H9 (cell line): ENCODE results near the gene IFNA7. TPM values are rescaled to one million over a fixed set of nuclear protein-coding genes. Genes with fewer than 3 reads are reported as not detected.
A peak's percentile ranks its signal among the peaks of the same experiment; 100 is the strongest.
"Not testable (repeated sequence)": the region's sequence is repeated elsewhere in the genome, so short reads cannot be mapped to it uniquely, and the experiment has no call there.

ENCODE experiments used
- DNase-seq: peaks from one replicate; pipeline ENCODE4 v3.0.0-alpha.2; 2017
- H2AFZ ChIP-seq: one replicate; pipeline ENCODE4 v1.6.1; 2013; ENCODE audit warnings: mild to moderate bottlenecking, low read length, control low read depth, moderate library complexity
- H2AK5ac ChIP-seq: 2 replicates; pipeline ENCODE4 v1.6.1; 2013; ENCODE audit warnings: low read length, control low read depth, mixed read lengths; ENCODE audit not compliant: insufficient read length
- H2BK120ac ChIP-seq: one replicate; pipeline ENCODE4 v1.6.1; 2013; ENCODE audit warnings: low read depth, mild to moderate bottlenecking, low read length, control low read depth, inconsistent platforms; ENCODE audit not compliant: poor library complexity, severe bottlenecking
- H2BK12ac ChIP-seq: 2 replicates; pipeline ENCODE4 v1.6.1; 2013; ENCODE audit warnings: low read length, control low read depth, mixed read lengths, low read depth; ENCODE audit not compliant: insufficient read length
- H2BK15ac ChIP-seq: 2 replicates; pipeline ENCODE4 v1.6.1; 2013; ENCODE audit warnings: low read depth, low read length, control low read depth
- H2BK20ac ChIP-seq: one replicate; pipeline ENCODE4 v1.6.1; 2013; ENCODE audit warnings: low read depth, mild to moderate bottlenecking, low read length, control low read depth, inconsistent platforms; ENCODE audit not compliant: poor library complexity, severe bottlenecking
- H2BK5ac ChIP-seq: 2 replicates; pipeline ENCODE4 v1.6.1; 2013; ENCODE audit warnings: low read length, control low read depth, mixed read lengths; ENCODE audit not compliant: insufficient read length
- H3K14ac ChIP-seq: 2 replicates; pipeline ENCODE4 v1.6.1; 2013; ENCODE audit warnings: low read length, control low read depth; ENCODE audit not compliant: insufficient read depth
- H3K18ac ChIP-seq: 2 replicates; pipeline ENCODE4 v1.6.1; 2013; ENCODE audit warnings: low read depth, mild to moderate bottlenecking, mixed read lengths, low read length, control low read depth; ENCODE audit not compliant: insufficient read length
- H3K23ac ChIP-seq: 2 replicates; pipeline ENCODE4 v1.6.1; 2013; ENCODE audit warnings: low read length, control low read depth, mixed read lengths, low read depth; ENCODE audit not compliant: insufficient read length
- H3K23me2 ChIP-seq: 2 replicates; pipeline ENCODE4 v1.6.1; 2013; ENCODE audit warnings: low read depth, mild to moderate bottlenecking, mixed read lengths, low read length, control low read depth; ENCODE audit not compliant: insufficient read length, poor library complexity, severe bottlenecking
- H3K27ac ChIP-seq: 2 replicates; pipeline ENCODE4 v1.5.1; 2013; ENCODE audit warnings: low read length, control low read depth, mixed read lengths, low read depth; ENCODE audit not compliant: insufficient read length
- H3K27me3 ChIP-seq: 2 replicates; pipeline ENCODE4 v1.6.1; 2013; ENCODE audit warnings: low read length, control low read depth, inconsistent platforms; ENCODE audit not compliant: insufficient read depth
- H3K4ac ChIP-seq: 2 replicates; pipeline ENCODE4 v1.6.1; 2013; ENCODE audit warnings: low read depth, mild to moderate bottlenecking, control low read depth, inconsistent platforms, low read length, moderate library complexity
- H3K4me1 ChIP-seq: 2 replicates; pipeline ENCODE4 v1.6.1; 2013; ENCODE audit warnings: low read length, control low read depth, inconsistent platforms; ENCODE audit not compliant: insufficient read depth
- H3K4me2 ChIP-seq: 2 replicates; pipeline ENCODE4 v1.6.1; 2013; ENCODE audit warnings: low read length, control low read depth, mixed read lengths; ENCODE audit not compliant: insufficient read length, insufficient read depth
- H3K56ac ChIP-seq: 2 replicates; pipeline ENCODE4 v1.6.1; 2013; ENCODE audit warnings: low read depth, mild to moderate bottlenecking, mixed read lengths, low read length, control low read depth; ENCODE audit not compliant: insufficient read length
- H3K79me1 ChIP-seq: 2 replicates; pipeline ENCODE4 v1.6.1; 2013; ENCODE audit warnings: low read depth, mild to moderate bottlenecking, moderate library complexity, low read length, control low read depth, inconsistent platforms; ENCODE audit not compliant: insufficient read depth, poor library complexity, severe bottlenecking
- H3K79me2 ChIP-seq: 2 replicates; pipeline ENCODE4 v1.6.1; 2013; ENCODE audit warnings: low read length, control low read depth, inconsistent platforms; ENCODE audit not compliant: insufficient read depth
- H3K9ac ChIP-seq: 2 replicates; pipeline ENCODE4 v1.6.1; 2013; ENCODE audit warnings: low read length, control low read depth, mixed read lengths; ENCODE audit not compliant: insufficient read length; ENCODE audit errors: extremely low read depth
- H3K9me3 ChIP-seq: one replicate; pipeline ENCODE4 v1.6.1; 2013; ENCODE audit warnings: low read depth, low read length, inconsistent platforms; ENCODE audit not compliant: control insufficient read depth
- H3T11ph ChIP-seq: one replicate; pipeline ENCODE4 v1.6.1; 2013; ENCODE audit warnings: mild to moderate bottlenecking, low read length, control low read depth, inconsistent platforms
- H4K20me1 ChIP-seq: one replicate; pipeline ENCODE4 v1.6.1; 2013; ENCODE audit not compliant: control insufficient read depth, insufficient read length, insufficient read depth
- H4K5ac ChIP-seq: 2 replicates; pipeline ENCODE4 v1.6.1; 2013; ENCODE audit warnings: low read depth, mild to moderate bottlenecking, mixed read lengths, low read length, control low read depth; ENCODE audit not compliant: insufficient read length
- H4K8ac ChIP-seq: replicated peaks from 2 replicates; pipeline ENCODE4 v1.6.1; 2013; ENCODE audit warnings: low read length, control low read depth, mixed read lengths, low read depth; ENCODE audit not compliant: insufficient read length
- H4K91ac ChIP-seq: 2 replicates; pipeline ENCODE4 v1.6.1; 2013; ENCODE audit warnings: low read depth, mild to moderate bottlenecking, moderate library complexity, mixed read lengths, low read length, control low read depth; ENCODE audit not compliant: insufficient read length
- H3K27ac Mint-ChIP-seq, 3 experiments: 2 replicates in 2 of 3; 3 replicates in 1 of 3; pipeline ENCODE4 v1.8.0; 2020 to 2021; ENCODE audit warnings: mixed read lengths in 3 of 3, mild to moderate bottlenecking in 1 of 3, moderate library complexity in 1 of 3
- H3K27me3 Mint-ChIP-seq: 2 replicates; pipeline ENCODE4 v1.8.0; 2021; ENCODE audit warnings: low read depth, mild to moderate bottlenecking, moderate library complexity, mixed read lengths
- H3K36me3 Mint-ChIP-seq, 3 experiments: 2 replicates in 2 of 3; 3 replicates in 1 of 3; pipeline ENCODE4 v1.8.0; 2020 to 2021; ENCODE audit warnings: low read depth in 3 of 3, mixed read lengths in 3 of 3; ENCODE audit not compliant: insufficient read depth in 1 of 3
- H3K4me1 Mint-ChIP-seq, 2 experiments: 2 replicates each; pipeline ENCODE4 v1.8.0; 2020; ENCODE audit warnings: mixed read lengths in 2 of 2
- H3K4me3 Mint-ChIP-seq, 2 experiments: 2 replicates in 1 of 2; 3 replicates in 1 of 2; pipeline ENCODE4 v1.8.0; 2020 to 2021; ENCODE audit warnings: mild to moderate bottlenecking in 2 of 2, mixed read lengths in 2 of 2, moderate library complexity in 1 of 2
- H3K9me3 Mint-ChIP-seq, 2 experiments: 2 replicates in 1 of 2; 3 replicates in 1 of 2; pipeline ENCODE4 v1.8.0; 2020; ENCODE audit warnings: mild to moderate bottlenecking in 2 of 2, mixed read lengths in 2 of 2, moderate library complexity in 1 of 2
- WGBS: extraction: QIAGEN DNeasy Blood & Tissue Kit; methylation state at CpG from one replicate; pipeline ENCODE4 v1.1.7; 2013; ENCODE audit warnings: missing lambda C conversion rate, low lambda C conversion rate, mixed read lengths; ENCODE audit not compliant: insufficient read length; ENCODE audit errors: extremely low coverage; 5-methylcytosine and 5-hydroxymethylcytosine counted together
- total RNA-seq: library from RNA; stranded (reverse); gene quantifications from 2 replicates; pipeline ENCODE4 v1.2.1, GENCODE V29; 2021
- TF ChIP-seq, protein P1 (sequence below): fragments of 200-600 bp; sonication (generic); conservative IDR thresholded peaks from 3 replicates; pipeline ENCODE4 v1.8.0; 2021; ENCODE audit warnings: antibody characterized with exemption, mild to moderate bottlenecking

The IFNA7 gene
- total RNA-seq, 1 experiment from 2014 or later: not detected

DNA sequence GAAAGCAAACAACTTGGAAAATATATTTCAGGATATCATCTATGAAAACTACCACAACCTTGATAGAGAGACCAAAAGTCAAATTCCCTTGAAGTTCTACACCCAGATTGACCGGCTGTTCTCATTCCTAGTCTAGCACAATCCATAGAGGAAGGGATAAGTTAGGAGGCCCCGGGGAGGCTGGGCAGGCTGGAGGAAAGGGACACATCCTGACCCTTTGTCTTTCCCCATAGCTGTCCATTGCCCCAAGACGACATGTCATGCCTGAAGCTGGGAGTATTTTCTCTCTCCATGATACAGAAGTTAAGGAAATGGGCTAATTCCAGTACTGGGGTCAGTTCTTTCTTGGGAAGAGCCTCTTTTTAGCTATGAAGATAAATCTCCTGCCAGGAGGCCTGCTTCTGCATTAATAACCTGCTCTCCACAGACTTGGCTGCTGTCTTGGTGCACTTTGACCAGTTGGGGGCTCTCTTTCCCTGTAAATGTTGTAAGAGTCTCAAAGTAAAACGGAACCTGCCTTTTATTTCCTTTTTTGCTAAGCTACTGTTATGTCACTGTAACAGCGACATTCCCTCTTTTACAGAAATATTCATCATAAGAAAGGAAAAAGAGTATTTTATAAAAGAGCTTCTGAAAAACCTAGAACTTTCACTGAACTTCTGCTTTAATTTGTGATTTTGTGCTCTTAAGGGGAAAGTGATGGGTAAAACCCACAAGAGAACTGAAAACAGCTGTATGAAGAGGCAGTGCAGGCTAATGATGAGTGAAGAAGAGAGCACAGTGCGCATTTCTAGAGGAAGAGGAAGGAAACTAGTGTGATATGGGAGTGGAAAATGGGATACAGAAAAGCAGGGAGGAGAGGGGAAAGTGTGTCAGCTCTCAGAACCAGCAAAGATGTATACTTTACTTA, 6.9 kb downstream of the IFNA7 start:
- H4K20me1 ChIP-seq, H3K79me1 ChIP-seq, H3K18ac ChIP-seq, H3K9me3 ChIP-seq, H4K91ac ChIP-seq, H3K14ac ChIP-seq, H3K9me3 Mint-ChIP-seq, H3T11ph ChIP-seq, H3K56ac ChIP-seq, H2BK20ac ChIP-seq, H4K8ac ChIP-seq, H2BK120ac ChIP-seq, H3K79me2 ChIP-seq, H3K9ac ChIP-seq, H3K4me3 Mint-ChIP-seq, H3K4me1 ChIP-seq, H3K27ac Mint-ChIP-seq, H2AFZ ChIP-seq, H2AK5ac ChIP-seq, H2BK12ac ChIP-seq, H3K27ac ChIP-seq, H3K4me1 Mint-ChIP-seq, H3K4ac ChIP-seq, H3K4me2 ChIP-seq, H3K27me3 ChIP-seq, H2BK15ac ChIP-seq, H2BK5ac ChIP-seq, H4K5ac ChIP-seq, DNase-seq, H3K23me2 ChIP-seq, H3K36me3 Mint-ChIP-seq, H3K23ac ChIP-seq: not testable (repeated sequence)
- H3K27me3 Mint-ChIP-seq: peaks cover 13% of the 10 kb centered on the region
- TF ChIP-seq, protein P1, sequence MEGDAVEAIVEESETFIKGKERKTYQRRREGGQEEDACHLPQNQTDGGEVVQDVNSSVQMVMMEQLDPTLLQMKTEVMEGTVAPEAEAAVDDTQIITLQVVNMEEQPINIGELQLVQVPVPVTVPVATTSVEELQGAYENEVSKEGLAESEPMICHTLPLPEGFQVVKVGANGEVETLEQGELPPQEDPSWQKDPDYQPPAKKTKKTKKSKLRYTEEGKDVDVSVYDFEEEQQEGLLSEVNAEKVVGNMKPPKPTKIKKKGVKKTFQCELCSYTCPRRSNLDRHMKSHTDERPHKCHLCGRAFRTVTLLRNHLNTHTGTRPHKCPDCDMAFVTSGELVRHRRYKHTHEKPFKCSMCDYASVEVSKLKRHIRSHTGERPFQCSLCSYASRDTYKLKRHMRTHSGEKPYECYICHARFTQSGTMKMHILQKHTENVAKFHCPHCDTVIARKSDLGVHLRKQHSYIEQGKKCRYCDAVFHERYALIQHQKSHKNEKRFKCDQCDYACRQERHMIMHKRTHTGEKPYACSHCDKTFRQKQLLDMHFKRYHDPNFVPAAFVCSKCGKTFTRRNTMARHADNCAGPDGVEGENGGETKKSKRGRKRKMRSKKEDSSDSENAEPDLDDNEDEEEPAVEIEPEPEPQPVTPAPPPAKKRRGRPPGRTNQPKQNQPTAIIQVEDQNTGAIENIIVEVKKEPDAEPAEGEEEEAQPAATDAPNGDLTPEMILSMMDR: peak; percentile 75
- no CpG with 5 or more reads among the region's 6 CpGs for WGBS

GRCh38 chr9:21187487-21187886, 14.5 kb downstream of the IFNA7 start, which contains the start of gene IFNA4:
TSS of gene IFNA4 (minus strand) at chr9:21187587. CDS start at chr9:21187531, 56 bp downstream.
- not testable (repeated sequence) for H2BK12ac ChIP-seq, H4K91ac ChIP-seq, H3K18ac ChIP-seq, H3K27ac ChIP-seq, H3K79me2 ChIP-seq, H3K56ac ChIP-seq, H2AFZ ChIP-seq, H4K8ac ChIP-seq, H3K4me2 ChIP-seq, H3K23me2 ChIP-seq, H3K9me3 ChIP-seq, H2BK5ac ChIP-seq, H3K4me1 Mint-ChIP-seq, H2BK20ac ChIP-seq, H3K27me3 Mint-ChIP-seq, DNase-seq, H3K4me1 ChIP-seq, H3K9me3 Mint-ChIP-seq, H3K27me3 ChIP-seq, H3K14ac ChIP-seq, H2BK120ac ChIP-seq, H3K79me1 ChIP-seq, H3K9ac ChIP-seq, H3K36me3 Mint-ChIP-seq, H3T11ph ChIP-seq, H3K23ac ChIP-seq, H2AK5ac ChIP-seq, H4K5ac ChIP-seq, H2BK15ac ChIP-seq, H3K4me3 Mint-ChIP-seq, H3K4ac ChIP-seq, H4K20me1 ChIP-seq, H3K27ac Mint-ChIP-seq
- no CpG with 5 or more reads among the region's 3 CpGs for WGBS
